ENCODE data around the gene SMAD5.

The SMAD5 gene

GRCh38 chr5:136129445-136129844, 3.2 kb upstream of the SMAD5 start:
- Histone ChIP-seq H3K4me3 (IDR thresholded peaks at IDR 0.05; ENCODE audit: insufficient read depth, low read depth, low read length) (no peak overlapping the region), H3K79me2 (ENCODE audit: insufficient read depth, low read depth) (peaks cover 14% of the 10 kb centered on the region), H3K4me2 (no peak overlapping the region), H2AFZ (ENCODE audit: low read depth) (no peak overlapping the region), H3K36me3 (ENCODE audit: insufficient read depth) (no peaks in the 10 kb centered on the region), H3K27me3 (ENCODE audit: insufficient read depth, low read depth) (no peaks in the 10 kb centered on the region), H3K27ac (no peak overlapping the region), H3K4me1 (ENCODE audit: low read depth, poor library complexity, severe bottlenecking) (peaks cover 5% of the 10 kb centered on the region), H4K20me1 (ENCODE audit: insufficient read depth) (peaks cover 3% of the 10 kb centered on the region; the same call in 1 of the 2 replicates), H3K9ac (no peak overlapping the region)
- no peak for TF ChIP-seq CTCF (conservative IDR thresholded peaks at IDR 0.05; ENCODE audit: low read depth, low read length)

DNA sequence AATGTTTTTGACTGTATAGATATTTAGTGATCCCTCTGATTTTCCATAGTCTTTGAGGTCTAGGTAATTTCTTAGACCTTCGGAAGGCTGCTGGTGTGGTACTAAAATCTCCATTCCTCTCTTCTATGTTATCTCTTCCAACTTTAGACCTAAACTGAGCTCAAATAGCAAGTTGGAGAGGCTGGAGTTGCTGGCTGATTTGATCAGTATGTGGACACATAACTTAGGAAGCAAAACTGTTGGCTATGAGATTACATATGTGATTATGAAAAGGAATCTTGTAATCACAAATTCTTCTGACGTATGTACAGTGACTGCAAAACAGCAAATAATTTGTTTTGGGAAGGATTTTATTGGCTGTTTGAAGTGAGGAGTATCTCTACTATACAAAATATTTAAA, 2.1 kb upstream of the SMAD5 start:
- no peak overlapping the region for H3K9ac ChIP-seq
- no peak overlapping the region for H3K4me2 ChIP-seq
- peaks cover 14% of the 10 kb centered on the region for H3K4me1 ChIP-seq (ENCODE audit: low read depth, poor library complexity, severe bottlenecking)
- no peaks in the 10 kb centered on the region for H3K27me3 ChIP-seq (ENCODE audit: insufficient read depth, low read depth)
- no peak overlapping the region for H3K4me3 ChIP-seq (IDR thresholded peaks at IDR 0.05; ENCODE audit: insufficient read depth, low read depth, low read length)
- H3K36me3 ChIP-seq (ENCODE audit: insufficient read depth): no peaks in the 10 kb centered on the region
- peaks cover 11% of the 10 kb centered on the region; the same call in 1 of the 2 replicates for H4K20me1 ChIP-seq (ENCODE audit: insufficient read depth)
- peaks cover 25% of the 10 kb centered on the region for H3K79me2 ChIP-seq (ENCODE audit: insufficient read depth, low read depth)
- no peak overlapping the region for H3K27ac ChIP-seq
- TF ChIP-seq CTCF (conservative IDR thresholded peaks at IDR 0.05; ENCODE audit: low read depth, low read length): no peak
- H2AFZ ChIP-seq (ENCODE audit: low read depth): no peak overlapping the region

GRCh38 chr5:136132087-136132486, 558 bp upstream of the SMAD5 start:
- no peaks in the 10 kb centered on the region for H3K36me3 ChIP-seq (ENCODE audit: insufficient read depth)
- H3K27me3 ChIP-seq (ENCODE audit: insufficient read depth, low read depth): no peaks in the 10 kb centered on the region
- H3K4me1 ChIP-seq (ENCODE audit: low read depth, poor library complexity, severe bottlenecking): peaks cover 17% of the 10 kb centered on the region
- peak overlapping the region; percentile 89 for H3K4me2 ChIP-seq
- peaks cover 40% of the 10 kb centered on the region for H3K79me2 ChIP-seq (ENCODE audit: insufficient read depth, low read depth)
- H2AFZ ChIP-seq (ENCODE audit: low read depth): peak overlapping the region; percentile 74
- peak overlapping the region; percentile 75; the same call in 1 of the 2 replicates for H3K27ac ChIP-seq
- no peak overlapping the region for H3K4me3 ChIP-seq (IDR thresholded peaks at IDR 0.05; ENCODE audit: insufficient read depth, low read depth, low read length)
- TF ChIP-seq CTCF (conservative IDR thresholded peaks at IDR 0.05; ENCODE audit: low read depth, low read length): no peak
- peaks cover 15% of the 10 kb centered on the region; the same call in 1 of the 2 replicates for H4K20me1 ChIP-seq (ENCODE audit: insufficient read depth)
- H3K9ac ChIP-seq: peak overlapping the region; percentile 87

- Histone ChIP-seq H3K27ac (peak overlapping the region; percentile 75), H3K4me3 (IDR thresholded peaks at IDR 0.05; ENCODE audit: insufficient read depth, low read depth, low read length) (peak overlapping the region; percentile 59), H3K9ac (peak overlapping the region; percentile 87), H4K20me1 (ENCODE audit: insufficient read depth) (peaks cover 19% of the 10 kb centered on the region; the same call in 1 of the 2 replicates), H3K27me3 (ENCODE audit: insufficient read depth, low read depth) (no peaks in the 10 kb centered on the region), H3K79me2 (ENCODE audit: insufficient read depth, low read depth) (peaks cover 53% of the 10 kb centered on the region), H3K4me2 (peak overlapping the region; percentile 95), H2AFZ (ENCODE audit: low read depth) (peak overlapping the region; percentile 74), H3K36me3 (ENCODE audit: insufficient read depth) (no peaks in the 10 kb centered on the region), H3K4me1 (ENCODE audit: low read depth, poor library complexity, severe bottlenecking) (peaks cover 25% of the 10 kb centered on the region)
- no peak for TF ChIP-seq CTCF (conservative IDR thresholded peaks at IDR 0.05; ENCODE audit: low read depth, low read length)
Observed at GRCh38 chr5:136133222-136133921, 727 bp downstream of the SMAD5 start.

Data from KMS-11 (cell line).